HPDE6-E6E7 (cell line): ENCODE measurements around the gene C4orf50.
"Not testable (repeated sequence)": the region's sequence is repeated elsewhere in the genome, so short reads cannot be mapped to it uniquely, and the experiment has no call there.

ENCODE experiments used
- DNase-seq: peaks from one replicate; pipeline ENCODE4 v3.0.0; 2011; ENCODE audit warnings: missing footprints; ENCODE audit errors: extremely low spot score

The C4orf50 gene

GRCh38 chr4:5858020-5858769, 160.0 kb downstream of the C4orf50 start:
- no peak for DNase-seq

- DNase-seq = no peak
Observed at GRCh38 chr4:5857199-5857598, 161.0 kb downstream of the C4orf50 start.

GRCh38 chr4:5856362-5856761, 161.9 kb downstream of the C4orf50 start:
- DNase-seq = not testable (repeated sequence)

GRCh38 chr4:5854929-5855328, 163.3 kb downstream of the C4orf50 start:
- DNase-seq = no peak

GRCh38 chr4:5852523-5853202, 165.6 kb downstream of the C4orf50 start:
- DNase-seq = no peak

GRCh38 chr4:5851637-5852301, 166.5 kb downstream of the C4orf50 start:
- no peak for DNase-seq
